OCI-LY1 (cell line): Measurements from ENCODE around the gene PFN3.

Source experiments
- H2AFZ ChIP-seq: fragments of 200-600 bp; sonication (generic), shearing (Covaris generic); 2 replicates; pipeline ENCODE4 v1.6.0; 2014; ENCODE audit warnings: antibody characterized with exemption, mild to moderate bottlenecking, low read length
- H3F3A ChIP-seq: fragments of 200-600 bp; sonication (generic), shearing (Covaris generic); 2 replicates; pipeline ENCODE4 v1.6.0; 2014; ENCODE audit warnings: mild to moderate bottlenecking, antibody characterized with exemption, low read length, moderate library complexity; ENCODE audit not compliant: insufficient read depth
- H3K27ac ChIP-seq: fragments of 200-600 bp; sonication (generic); 2 replicates; pipeline ENCODE4 v1.5.1; 2014; ENCODE audit warnings: low read length, mixed run types, mild to moderate bottlenecking, low read depth; ENCODE audit not compliant: poor library complexity, severe bottlenecking
- H3K27me3 ChIP-seq: fragments of 200-600 bp; sonication (generic); 2 replicates; pipeline ENCODE4 v1.6.0; 2014; ENCODE audit warnings: antibody characterized with exemption, mild to moderate bottlenecking, low read length, moderate library complexity; ENCODE audit not compliant: insufficient read depth
- H3K36me3 ChIP-seq: fragments of 200-600 bp; sonication (generic); 2 replicates; pipeline ENCODE4 v1.6.1; 2014; ENCODE audit warnings: mild to moderate bottlenecking, antibody characterized with exemption, low read length, moderate library complexity, mixed read lengths; ENCODE audit not compliant: insufficient read depth
- H3K4me1 ChIP-seq: fragments of 200-600 bp; sonication (generic); 2 replicates; pipeline ENCODE4 v1.5.1; 2014; ENCODE audit warnings: mild to moderate bottlenecking, low read length, moderate library complexity; ENCODE audit not compliant: insufficient read depth, severe bottlenecking
- H3K4me2 ChIP-seq: fragments of 200-600 bp; sonication (generic), shearing (Covaris generic); 2 replicates; pipeline ENCODE4 v1.6.1; 2014; ENCODE audit warnings: low read length
- H3K4me3 ChIP-seq: fragments of 200-600 bp; sonication (generic); 2 replicates; pipeline ENCODE4 v1.5.1; 2014; ENCODE audit warnings: low read length, low read depth, mild to moderate bottlenecking, mixed read lengths; ENCODE audit not compliant: poor library complexity, severe bottlenecking
- H3K79me2 ChIP-seq: fragments of 200-600 bp; shearing (Covaris generic); 2 replicates; pipeline ENCODE4 v1.6.1; 2016; ENCODE audit warnings: mixed run types, low read length, mixed read lengths; ENCODE audit not compliant: insufficient read depth
- H3K9ac ChIP-seq: fragments of 200-600 bp; sonication (generic), shearing (Covaris generic); 2 replicates; pipeline ENCODE4 v1.6.1; 2014; ENCODE audit warnings: mild to moderate bottlenecking, low read length, mixed read lengths
- H3K9me2 ChIP-seq: fragments of 200-600 bp; sonication (generic), shearing (Covaris generic); 2 replicates; pipeline ENCODE4 v1.6.1; 2014; ENCODE audit warnings: low read depth, mild to moderate bottlenecking, low read length, mixed read lengths
- H3K9me3 ChIP-seq: fragments of 200-600 bp; shearing (Covaris generic); 2 replicates; pipeline ENCODE4 v1.6.1; 2014; ENCODE audit warnings: low read length, mixed read lengths
- H4K20me1 ChIP-seq: fragments of 200-600 bp; sonication (generic), shearing (Covaris generic); 2 replicates; pipeline ENCODE4 v1.6.0; 2016; ENCODE audit warnings: mild to moderate bottlenecking, low read length; ENCODE audit not compliant: insufficient read depth
- CTCF ChIP-seq: fragments of 200-600 bp; sonication (generic), shearing (Covaris generic); IDR thresholded peaks from 2 replicates; pipeline ENCODE4 v1.5.1; 2017; ENCODE audit warnings: mild to moderate bottlenecking, antibody characterized with exemption, low read length, moderate library complexity, mixed read lengths
- EZH2 ChIP-seq: fragments of 200-600 bp; sonication (generic), shearing (Covaris generic); IDR thresholded peaks from 2 replicates; pipeline ENCODE4 v1.8.0; 2017; ENCODE audit warnings: borderline replicate concordance, mixed run types, mild to moderate bottlenecking, antibody characterized with exemption, low read length, moderate library complexity, mixed read lengths

Gene PFN3

GRCh38 chr5:177368869-177369644 lies 31.4 kb downstream of the PFN3 start:
- Histone ChIP-seq H3K79me2 (no peaks in the 10 kb centered on the region), H2AFZ (no peak overlapping the region), H3K9me2 (no peaks in the 10 kb centered on the region), H3K36me3 (peaks cover 29% of the 10 kb centered on the region), H3K27me3 (no peaks in the 10 kb centered on the region), H3K9ac (peak overlapping the region; percentile 12; the same call in 1 of the 2 replicates), H3K4me3 (no peak overlapping the region), H3K4me2 (no peak overlapping the region; the same call in 1 of the 2 replicates), H4K20me1 (no peaks in the 10 kb centered on the region), H3K27ac (peak overlapping the region; percentile 75), H3F3A (no peaks in the 10 kb centered on the region), H3K9me3 (no peaks in the 10 kb centered on the region), H3K4me1 (peaks cover 29% of the 10 kb centered on the region)
- TF ChIP-seq EZH2 (no peak), CTCF (peak; percentile 86)

GRCh38 chr5:177367981-177368868 lies 32.2 kb downstream of the PFN3 start:
- no peak for TF ChIP-seq EZH2
- Histone ChIP-seq H3K4me1 (peaks cover 34% of the 10 kb centered on the region), H4K20me1 (no peaks in the 10 kb centered on the region), H3K79me2 (no peaks in the 10 kb centered on the region), H3F3A (no peaks in the 10 kb centered on the region), H3K4me3 (no peak overlapping the region), H3K9ac (no peak overlapping the region), H3K9me3 (no peaks in the 10 kb centered on the region), H3K36me3 (peaks cover 29% of the 10 kb centered on the region), H3K27ac (no peak overlapping the region), H3K4me2 (no peak overlapping the region), H3K27me3 (no peaks in the 10 kb centered on the region), H3K9me2 (no peaks in the 10 kb centered on the region), H2AFZ (no peak overlapping the region)

GRCh38 chr5:177367323-177367848 lies 33.1 kb downstream of the PFN3 start:
- H3K4me2 ChIP-seq: no peak overlapping the region
- no peak overlapping the region for H3K9ac ChIP-seq

More at GRCh38 chr5:177367323-177367848, 33.1 kb downstream of the PFN3 start:
- Histone ChIP-seq H2AFZ (no peak overlapping the region), H3F3A (no peaks in the 10 kb centered on the region), H3K79me2 (no peaks in the 10 kb centered on the region), H3K4me3 (no peak overlapping the region), H3K9me3 (no peaks in the 10 kb centered on the region), H3K4me1 (peaks cover 42% of the 10 kb centered on the region), H3K9me2 (no peaks in the 10 kb centered on the region), H3K27ac (no peak overlapping the region), H3K36me3 (peaks cover 25% of the 10 kb centered on the region), H3K27me3 (no peaks in the 10 kb centered on the region), H4K20me1 (no peaks in the 10 kb centered on the region)
- TF ChIP-seq CTCF: no peak
- no peak for TF ChIP-seq EZH2
